PC-3 (cell line): ENCODE results near the gene TMC6. TPM values are rescaled to one million over a fixed set of nuclear protein-coding genes. Genes with fewer than 3 reads are reported as not detected.

Experiments used
- ATAC-seq: fragments of 200-7000 bp; cut with Tn5 transposase; 2 replicates; pipeline ENCODE4 v1.9.1; 2020; ENCODE audit warnings: mild to moderate bottlenecking, moderate library complexity
- BruUV-seq: library from RNA; stranded (reverse); fragments of 400-500 nt; replicated peaks from 2 replicates; lab custom pipeline; 2021; lab: Mats Ljungman, UMichigan
- CTCF ChIA-PET: fragments of 300-600 bp; sonication (Branson Sonifier 250); formaldehyde crosslinking; loops from one replicate; lab custom pipeline; 2022; ENCODE audit warnings: antibody characterized with exemption; lab: Charles Lee
- POLR2A ChIA-PET: fragments of 300-600 bp; sonication (Branson Sonifier 250); formaldehyde crosslinking; loops from one replicate; lab custom pipeline; 2022; ENCODE audit warnings: antibody characterized with exemption; ENCODE audit not compliant: unreplicated experiment; lab: Charles Lee
- DNase-seq: peaks from one replicate; pipeline ENCODE4 v3.0.0-alpha.2; 2015
- H2AFZ ChIP-seq: fragments of 300-600 bp; sonication (generic); 2 replicates; pipeline ENCODE4 v1.6.0; 2016; ENCODE audit warnings: antibody characterized with exemption, low read length
- H3F3A ChIP-seq: fragments of 300-600 bp; sonication (generic); one replicate; pipeline ENCODE4 v1.6.0; 2017; ENCODE audit warnings: antibody characterized with exemption, low read length, control low read depth, mild to moderate bottlenecking; ENCODE audit not compliant: unreplicated experiment
- H3K27ac ChIP-seq: fragments of 300-600 bp; sonication (generic); 2 replicates; pipeline ENCODE4 v1.5.1; 2016; ENCODE audit warnings: mild to moderate bottlenecking, low read length
- H3K27me3 ChIP-seq: fragments of 300-600 bp; sonication (generic); 2 replicates; pipeline ENCODE4 v1.6.1; 2016; ENCODE audit warnings: low read length, mixed read lengths
- H3K36me3 ChIP-seq: fragments of 300-600 bp; sonication (generic); 2 replicates; pipeline ENCODE4 v1.6.1; 2016; ENCODE audit warnings: low read depth, mixed run types, low read length, mixed read lengths
- H3K4me1 ChIP-seq: fragments of 300-600 bp; sonication (generic); 2 replicates; pipeline ENCODE4 v1.5.1; 2016; ENCODE audit warnings: low read length; ENCODE audit not compliant: insufficient read depth
- H3K4me2 ChIP-seq: fragments of 300-600 bp; sonication (generic); 2 replicates; pipeline ENCODE4 v1.6.0; 2016; ENCODE audit warnings: low read length
- H3K4me3 ChIP-seq: fragments of 300-600 bp; sonication (generic); 2 replicates; pipeline ENCODE4 v1.5.1; 2016; ENCODE audit warnings: mild to moderate bottlenecking, low read length, mixed read lengths
- H3K79me2 ChIP-seq: fragments of 300-600 bp; sonication (generic); 2 replicates; pipeline ENCODE4 v1.6.1; 2017; ENCODE audit warnings: low read length, mixed read lengths
- H3K9ac ChIP-seq: fragments of 300-600 bp; sonication (generic); 2 replicates; pipeline ENCODE4 v1.6.0; 2016; ENCODE audit warnings: mild to moderate bottlenecking, low read length
- H3K9me2 ChIP-seq: fragments of 300-600 bp; sonication (generic); replicated peaks from 2 replicates; pipeline ENCODE4 v1.6.1; 2016; ENCODE audit warnings: mixed run types, low read length, mixed read lengths
- H3K9me3 ChIP-seq: fragments of 300-600 bp; sonication (generic); 2 replicates; pipeline ENCODE4 v1.6.1; 2016; ENCODE audit warnings: low read length, mixed read lengths
- H4K20me1 ChIP-seq: fragments of 300-600 bp; sonication (generic); 2 replicates; pipeline ENCODE4 v1.6.1; 2016; ENCODE audit warnings: low read length, mixed read lengths
- CTCF ChIP-seq: fragments of 300-600 bp; sonication (generic); conservative IDR thresholded peaks from 2 replicates; pipeline ENCODE4 v1.5.1; 2017; ENCODE audit warnings: antibody characterized with exemption, low read depth, mild to moderate bottlenecking, low read length
- EZH2 ChIP-seq: fragments of 300-600 bp; sonication (generic); IDR thresholded peaks from one replicate; pipeline ENCODE4 v1.6.1; 2017; ENCODE audit warnings: antibody characterized with exemption, mild to moderate bottlenecking, low read length; ENCODE audit not compliant: unreplicated experiment
- EZH2phosphoT487 ChIP-seq: fragments of 300-600 bp; sonication (generic); IDR thresholded peaks from 2 replicates; pipeline ENCODE4 v1.6.1; 2018; ENCODE audit warnings: mild to moderate bottlenecking, antibody characterized with exemption, low read length, borderline replicate concordance
- intact Hi-C: fragments of 100-400 bp; cut with micrococcal nuclease; formaldehyde crosslinking; loops from 2 replicates; pipeline ENCODE4 v1.9.0; 2023
- total RNA-seq: library from RNA; depleted of rRNA; stranded (reverse); fragments of >200 nt; gene quantifications from 2 replicates; pipeline ENCODE4 v1.2.3, GENCODE V29; 2014

TMC6 gene
- total RNA-seq, 1 experiment from 2014 or later = 97.3 TPM

- ATAC-seq = peak; percentile 72
- peaks cover 20% of the 10 kb centered on the region for H3K4me1 ChIP-seq
- H3K79me2 ChIP-seq = peaks cover 33% of the 10 kb centered on the region
- peak overlapping the region; percentile 48 for H3K27ac ChIP-seq
- peaks cover 23% of the 10 kb centered on the region; the same call in 1 of the 2 replicates for H3K36me3 ChIP-seq
- peak; percentile 84 for DNase-seq
- H4K20me1 ChIP-seq = peaks cover 19% of the 10 kb centered on the region
- TF ChIP-seq EZH2 (no peak), EZH2phosphoT487 (no peak), CTCF (no peak)
- peak overlapping the region; percentile 89 for H3K9ac ChIP-seq
- ChIA-PET CTCF (interaction anchor here (0.5 kb wide), 3 partner anchors 37 to 595 kb away, joined by 3 to 5 read pairs (median 4); partner anchors contain the start of gene TMC6), POLR2A (interaction anchor here (0.6 to 1.2 kb wide), 2 partner anchors 24 to 41 kb away, joined by 4 to 16 read pairs; partner anchors contain the start of gene TMC6)
- peak overlapping the region; percentile 29; the same call in 1 of the 2 replicates for H2AFZ ChIP-seq
- H3K4me2 ChIP-seq = peak overlapping the region; percentile 88
- no peaks in the 10 kb centered on the region for H3K9me2 ChIP-seq
- peaks cover 14% of the 10 kb centered on the region for H3F3A ChIP-seq
- intact Hi-C loops = loop anchor here (1.0 to 2.0 kb wide), 3 partner anchors 18 to 41 kb away; partner anchors contain the start of genes AFMID, TK1 and TMC6
- no TSS peak for BruUV-seq
- peak overlapping the region; percentile 76 for H3K4me3 ChIP-seq
- H3K9me3 ChIP-seq = no peaks in the 10 kb centered on the region
- no peaks in the 10 kb centered on the region for H3K27me3 ChIP-seq
Observed at GRCh38 chr17:78168903-78169793, 40.6 kb upstream of the TMC6 start.

- peaks cover 20% of the 10 kb centered on the region for H3K4me1 ChIP-seq
- no TSS peak for BruUV-seq
- H3F3A ChIP-seq = peaks cover 10% of the 10 kb centered on the region
- H3K4me3 ChIP-seq = peak within 1 kb of the TSS; percentile 76
- H3K79me2 ChIP-seq = peaks cover 33% of the 10 kb centered on the region
- H3K4me2 ChIP-seq = peak within 1 kb of the TSS; percentile 88
- no peaks in the 10 kb centered on the region for H3K9me3 ChIP-seq
- H3K9me2 ChIP-seq = no peaks in the 10 kb centered on the region
- DNase-seq = peak; percentile 94
- peaks cover 17% of the 10 kb centered on the region; the same call in 1 of the 2 replicates for H3K36me3 ChIP-seq
- peak; percentile 67 for ATAC-seq
- H3K27ac ChIP-seq = peak within 1 kb of the TSS; percentile 48
- no peak for TF ChIP-seq EZH2phosphoT487
- TF ChIP-seq CTCF = no peak
- no peak for TF ChIP-seq EZH2
- H3K9ac ChIP-seq = peak within 1 kb of the TSS; percentile 89
- ChIA-PET CTCF (interaction anchor here (0.5 kb wide), 1 partner anchor 40 kb away, joined by 5 read pairs; the partner anchor contains the start of gene TMC6), POLR2A (interaction anchor here (0.6 kb wide), 1 partner anchor 40 kb away, joined by 16 read pairs; the partner anchor contains the start of gene TMC6)
- H2AFZ ChIP-seq = peak within 1 kb of the TSS; percentile 80
- intact Hi-C loops = loop anchor here (1.0 to 2.0 kb wide), 3 partner anchors 19 to 40 kb away; partner anchors contain the start of genes AFMID, TK1 and TMC6
- H3K27me3 ChIP-seq = no peaks in the 10 kb centered on the region
- H4K20me1 ChIP-seq = peaks cover 18% of the 10 kb centered on the region
Observed at GRCh38 chr17:78168242-78168902, 39.8 kb upstream of the TMC6 start, which contains the start of gene SYNGR2. Gene SYNGR2, plus strand, starts transcription at chr17:78168581. Its CDS starts 36 bp downstream, at chr17:78168617.
